ES-I3 (cell line): ENCODE results near the gene SRC.

Experiments used
- H3K36me3 ChIP-seq: 2 replicates; pipeline ENCODE4 v1.6.1; 2013; ENCODE audit warnings: mild to moderate bottlenecking, low read length, control low read depth, moderate library complexity; ENCODE audit not compliant: insufficient read depth
- H3K4me1 ChIP-seq: 2 replicates; pipeline ENCODE4 v1.6.1; 2013; ENCODE audit warnings: mild to moderate bottlenecking, control low read depth, low read length; ENCODE audit not compliant: insufficient read depth
- H3K9ac ChIP-seq: 2 replicates; pipeline ENCODE4 v1.6.1; 2013; ENCODE audit warnings: low read depth, mild to moderate bottlenecking, low read length, moderate library complexity
- H3K9me3 ChIP-seq: 2 replicates; pipeline ENCODE4 v1.6.1; 2013; ENCODE audit warnings: mild to moderate bottlenecking, low read length, moderate library complexity; ENCODE audit not compliant: control insufficient read depth, insufficient read depth

Gene SRC

GRCh38 chr20:37309936-37310590, 35.9 kb upstream of the SRC start:
- Histone ChIP-seq H3K9me3 (no peaks in the 10 kb centered on the region), H3K4me1 (peaks cover 15% of the 10 kb centered on the region; the same call in 1 of the 2 replicates), H3K36me3 (peaks cover 8% of the 10 kb centered on the region; the same call in 1 of the 2 replicates), H3K9ac (no peak overlapping the region)

- Histone ChIP-seq H3K4me1 (peaks cover 24% of the 10 kb centered on the region; the same call in 1 of the 2 replicates), H3K9ac (no peak overlapping the region), H3K36me3 (peaks cover 8% of the 10 kb centered on the region; the same call in 1 of the 2 replicates), H3K9me3 (no peaks in the 10 kb centered on the region)
Observed at GRCh38 chr20:37310951-37311350, 35.0 kb upstream of the SRC start.

- peaks cover 4% of the 10 kb centered on the region; the same call in 1 of the 2 replicates for H3K36me3 ChIP-seq
- peaks cover 33% of the 10 kb centered on the region; the same call in 1 of the 2 replicates for H3K4me1 ChIP-seq
- H3K9ac ChIP-seq, result no peak overlapping the region
- no peaks in the 10 kb centered on the region for H3K9me3 ChIP-seq
Observed at GRCh38 chr20:37311710-37312355, 34.1 kb upstream of the SRC start.

- Histone ChIP-seq H3K36me3 (peaks cover 4% of the 10 kb centered on the region; the same call in 1 of the 2 replicates), H3K9me3 (no peaks in the 10 kb centered on the region), H3K9ac (no peak overlapping the region), H3K4me1 (peaks cover 41% of the 10 kb centered on the region; the same call in 1 of the 2 replicates)
Observed at GRCh38 chr20:37313546-37314091, 32.3 kb upstream of the SRC start.

GRCh38 chr20:37314099-37314498, 31.8 kb upstream of the SRC start:
- Histone ChIP-seq H3K36me3 (peaks cover 4% of the 10 kb centered on the region; the same call in 1 of the 2 replicates), H3K4me1 (peaks cover 46% of the 10 kb centered on the region; the same call in 1 of the 2 replicates), H3K9ac (no peak overlapping the region), H3K9me3 (no peaks in the 10 kb centered on the region)

GRCh38 chr20:37314617-37315016, 31.3 kb upstream of the SRC start:
- Histone ChIP-seq H3K4me1 (peaks cover 49% of the 10 kb centered on the region; the same call in 1 of the 2 replicates), H3K9me3 (no peaks in the 10 kb centered on the region), H3K9ac (no peak overlapping the region), H3K36me3 (peaks cover 4% of the 10 kb centered on the region; the same call in 1 of the 2 replicates)

- Histone ChIP-seq H3K9me3 (no peaks in the 10 kb centered on the region), H3K4me1 (peaks cover 53% of the 10 kb centered on the region; the same call in 1 of the 2 replicates), H3K36me3 (peaks cover 4% of the 10 kb centered on the region; the same call in 1 of the 2 replicates), H3K9ac (no peak overlapping the region)
Observed at GRCh38 chr20:37315021-37315451, 30.9 kb upstream of the SRC start.

- H3K36me3 ChIP-seq, result peaks cover 4% of the 10 kb centered on the region; the same call in 1 of the 2 replicates
- no peaks in the 10 kb centered on the region for H3K9me3 ChIP-seq
- H3K9ac ChIP-seq, result no peak overlapping the region
- peaks cover 54% of the 10 kb centered on the region; the same call in 1 of the 2 replicates for H3K4me1 ChIP-seq
Observed at GRCh38 chr20:37315452-37316110, 30.4 kb upstream of the SRC start.

GRCh38 chr20:37316116-37316774, 29.7 kb upstream of the SRC start:
- no peak overlapping the region for H3K9ac ChIP-seq
- H3K9me3 ChIP-seq, result no peaks in the 10 kb centered on the region
- peaks cover 4% of the 10 kb centered on the region; the same call in 1 of the 2 replicates for H3K36me3 ChIP-seq
- H3K4me1 ChIP-seq, result peaks cover 54% of the 10 kb centered on the region; the same call in 1 of the 2 replicates

GRCh38 chr20:37316775-37317170, 29.2 kb upstream of the SRC start:
- Histone ChIP-seq H3K4me1 (peaks cover 54% of the 10 kb centered on the region; the same call in 1 of the 2 replicates), H3K9ac (no peak overlapping the region), H3K36me3 (peaks cover 4% of the 10 kb centered on the region; the same call in 1 of the 2 replicates), H3K9me3 (no peaks in the 10 kb centered on the region)

GRCh38 chr20:37317316-37317715, 28.6 kb upstream of the SRC start:
- H3K9me3 ChIP-seq, result no peaks in the 10 kb centered on the region
- no peak overlapping the region for H3K9ac ChIP-seq
- H3K36me3 ChIP-seq, result peaks cover 1% of the 10 kb centered on the region; the same call in 1 of the 2 replicates
- H3K4me1 ChIP-seq, result peaks cover 54% of the 10 kb centered on the region; the same call in 1 of the 2 replicates

- H3K4me1 ChIP-seq, result peaks cover 54% of the 10 kb centered on the region; the same call in 1 of the 2 replicates
- no peaks in the 10 kb centered on the region for H3K9me3 ChIP-seq
- H3K36me3 ChIP-seq, result no peaks in the 10 kb centered on the region
- H3K9ac ChIP-seq, result no peak overlapping the region
Observed at GRCh38 chr20:37317994-37318640, 27.8 kb upstream of the SRC start.

- no peaks in the 10 kb centered on the region for H3K9me3 ChIP-seq
- peaks cover 48% of the 10 kb centered on the region; the same call in 1 of the 2 replicates for H3K4me1 ChIP-seq
- no peaks in the 10 kb centered on the region for H3K36me3 ChIP-seq
- no peak overlapping the region for H3K9ac ChIP-seq
Observed at GRCh38 chr20:37319151-37319671, 26.7 kb upstream of the SRC start.
